HEK293 (cell line): ENCODE results near the gene FGA.
A peak's percentile ranks its signal among the peaks of the same experiment; 100 is the strongest.

ENCODE experiments used
- CTCF ChIA-PET: fragments of 350-600 bp; formaldehyde crosslinking; extraction: SDS; loops from one replicate; lab custom pipeline; 2021; ENCODE audit warnings: antibody characterized with exemption; lab: Yijun Ruan, JAX
- POLR2A ChIA-PET: fragments of 300-600 bp; formaldehyde crosslinking; extraction: SDS; loops from one replicate; lab custom pipeline; 2020; ENCODE audit warnings: antibody characterized with exemption, inconsistent platforms; lab: Yijun Ruan, JAX
- H3K27ac ChIP-seq: fragments of 200-500 bp; sonication (Bioruptor generic); 2 replicates; pipeline ENCODE4 v1.5.1; 2014; ENCODE audit warnings: low read depth, low read length, control low read depth, inconsistent platforms; ENCODE audit errors: extremely low read depth
- H3K36me3 ChIP-seq, 2 experiments: fragments of 200-500 bp in 1 of 2; sonication (Bioruptor generic) in 1 of 2; 1 replicate in 1 of 2; 2 replicates in 1 of 2; pipeline ENCODE4 v1.5.1; 2014 to 2017; ENCODE audit warnings: inconsistent platforms in 2 of 2, low read length in 2 of 2; ENCODE audit not compliant: control insufficient read depth in 2 of 2, insufficient read depth in 1 of 2
- H3K4me1 ChIP-seq: fragments of 200-500 bp; sonication (Bioruptor generic); 2 replicates; pipeline ENCODE4 v1.5.1; 2014; ENCODE audit warnings: mild to moderate bottlenecking, low read length, inconsistent platforms; ENCODE audit not compliant: control insufficient read depth, insufficient read depth
- H3K4me3 ChIP-seq: 2 replicates; pipeline ENCODE4 v1.5.1; 2011; ENCODE audit warnings: low read depth, mild to moderate bottlenecking, control low read depth, low read length, moderate library complexity
- H3K9me3 ChIP-seq: fragments of 200-500 bp; sonication (Bioruptor generic); 2 replicates; pipeline ENCODE4 v1.5.1; 2014; ENCODE audit warnings: low read depth, low read length, inconsistent platforms; ENCODE audit not compliant: control insufficient read depth, insufficient read depth
- BCL11A ChIP-seq: fragments of 450-650 bp; formaldehyde crosslinking; IDR thresholded peaks from 2 replicates; pipeline ENCODE4 v1.5.1; 2016; ENCODE audit warnings: low read depth, missing biosample characterization, missing genetic modification characterization
- GFI1B ChIP-seq: fragments of 450-650 bp; formaldehyde crosslinking; IDR thresholded peaks from 2 replicates; pipeline ENCODE4 v1.5.1; 2016; ENCODE audit warnings: missing biosample characterization, missing genetic modification characterization
- HOXC10 ChIP-seq: sonication (generic); formaldehyde crosslinking; IDR thresholded peaks from 2 replicates; pipeline ENCODE4 v1.8.1; 2023; ENCODE audit warnings: mild to moderate bottlenecking, missing genetic modification reagents
- SP2 ChIP-seq: fragments of 450-650 bp; formaldehyde crosslinking; IDR thresholded peaks from 2 replicates; pipeline ENCODE4 v1.5.1; 2016; ENCODE audit warnings: missing biosample characterization, missing genetic modification characterization
- WT1 ChIP-seq: fragments of 450-650 bp; formaldehyde crosslinking; IDR thresholded peaks from 2 replicates; pipeline ENCODE4 v1.5.1; 2016; ENCODE audit warnings: missing biosample characterization, missing genetic modification characterization
- ZFP3 ChIP-seq: fragments of 450-650 bp; formaldehyde crosslinking; IDR thresholded peaks from 2 replicates; pipeline ENCODE4 v1.5.1; 2016; ENCODE audit warnings: low read depth, missing biosample characterization, missing genetic modification characterization
- ZNF121 ChIP-seq: fragments of 450-650 bp; formaldehyde crosslinking; IDR thresholded peaks from 2 replicates; pipeline ENCODE4 v1.5.1; 2016; ENCODE audit warnings: missing biosample characterization, missing genetic modification characterization
- ZNF394 ChIP-seq: fragments of 450-650 bp; formaldehyde crosslinking; IDR thresholded peaks from 2 replicates; pipeline ENCODE4 v1.5.1; 2016; ENCODE audit warnings: missing biosample characterization, missing genetic modification characterization, mild to moderate bottlenecking, moderate library complexity, borderline replicate concordance
- ZNF416 ChIP-seq: fragments of 450-650 bp; formaldehyde crosslinking; IDR thresholded peaks from 2 replicates; pipeline ENCODE4 v1.5.1; 2016; ENCODE audit warnings: missing biosample characterization, missing genetic modification characterization
- ZNF621 ChIP-seq: fragments of 450-650 bp; formaldehyde crosslinking; IDR thresholded peaks from 2 replicates; pipeline ENCODE4 v1.5.1; 2017; ENCODE audit warnings: missing biosample characterization, missing genetic modification characterization
- ZNF654 ChIP-seq: fragments of 450-650 bp; formaldehyde crosslinking; IDR thresholded peaks from 2 replicates; pipeline ENCODE4 v1.5.1; 2016; ENCODE audit warnings: low read depth, missing biosample characterization, missing genetic modification characterization
- ZNF664 ChIP-seq: fragments of 450-650 bp; formaldehyde crosslinking; IDR thresholded peaks from 2 replicates; pipeline ENCODE4 v1.5.1; 2016; ENCODE audit warnings: missing biosample characterization, missing genetic modification characterization
- ZNF707 ChIP-seq: fragments of 450-650 bp; formaldehyde crosslinking; IDR thresholded peaks from 2 replicates; pipeline ENCODE4 v1.5.1; 2016; ENCODE audit warnings: missing biosample characterization, missing genetic modification characterization
- TF ChIP-seq, protein P1 (sequence below): fragments of 450-650 bp; formaldehyde crosslinking; IDR thresholded peaks from 2 replicates; pipeline ENCODE4 v1.5.1; 2016; ENCODE audit warnings: missing biosample characterization, missing genetic modification characterization
- TF ChIP-seq, protein P2 (sequence below): fragments of 450-650 bp; formaldehyde crosslinking; IDR thresholded peaks from 2 replicates; pipeline ENCODE4 v1.5.1; 2017; ENCODE audit warnings: missing biosample characterization, mild to moderate bottlenecking, missing genetic modification characterization, moderate library complexity
- TF ChIP-seq, protein P3 (sequence below): IDR thresholded peaks from 2 replicates; pipeline ENCODE4 v1.6.1; 2011; ENCODE audit warnings: mild to moderate bottlenecking, low read depth, low read length, borderline replicate concordance
- TF ChIP-seq, protein P4 (sequence below): fragments of 450-650 bp; formaldehyde crosslinking; IDR thresholded peaks from 2 replicates; pipeline ENCODE4 v1.5.1; 2016; ENCODE audit warnings: missing biosample characterization, missing genetic modification characterization, low read depth
- TF ChIP-seq, protein P5 (sequence below): fragments of 450-650 bp; formaldehyde crosslinking; IDR thresholded peaks from 2 replicates; pipeline ENCODE4 v1.5.1; 2016; ENCODE audit warnings: missing biosample characterization, missing genetic modification characterization, borderline replicate concordance

The FGA gene

DNA sequence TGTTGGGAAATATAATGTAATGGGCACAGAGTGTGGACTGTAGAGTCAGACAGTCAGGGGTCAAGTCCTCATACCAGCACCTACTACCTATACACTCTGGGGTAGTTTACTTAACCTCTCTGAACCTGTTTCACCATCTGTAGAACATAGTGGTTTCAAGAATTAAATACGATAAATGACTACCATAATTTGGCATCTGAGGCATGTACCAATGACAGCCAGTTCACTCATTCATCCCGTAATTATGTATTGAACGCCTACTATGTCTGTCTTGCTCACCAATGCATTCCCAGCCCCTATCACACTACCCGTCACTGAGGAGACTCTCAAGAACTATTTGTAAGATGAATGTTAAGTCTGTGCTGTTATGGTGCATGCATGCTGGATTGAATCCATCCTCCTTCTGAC, 29.7 kb downstream of the FGA start (continued):
- TF ChIP-seq, protein P1, sequence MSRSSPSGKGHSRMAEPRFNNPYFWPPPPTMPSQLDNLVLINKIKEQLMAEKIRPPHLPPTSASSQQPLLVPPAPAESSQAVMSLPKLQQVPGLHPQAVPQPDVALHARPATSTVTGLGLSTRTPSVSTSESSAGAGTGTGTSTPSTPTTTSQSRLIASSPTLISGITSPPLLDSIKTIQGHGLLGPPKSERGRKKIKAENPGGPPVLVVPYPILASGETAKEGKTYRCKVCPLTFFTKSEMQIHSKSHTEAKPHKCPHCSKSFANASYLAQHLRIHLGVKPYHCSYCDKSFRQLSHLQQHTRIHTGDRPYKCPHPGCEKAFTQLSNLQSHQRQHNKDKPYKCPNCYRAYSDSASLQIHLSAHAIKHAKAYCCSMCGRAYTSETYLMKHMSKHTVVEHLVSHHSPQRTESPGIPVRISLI, result no peak
- TF ChIP-seq, protein P2, sequence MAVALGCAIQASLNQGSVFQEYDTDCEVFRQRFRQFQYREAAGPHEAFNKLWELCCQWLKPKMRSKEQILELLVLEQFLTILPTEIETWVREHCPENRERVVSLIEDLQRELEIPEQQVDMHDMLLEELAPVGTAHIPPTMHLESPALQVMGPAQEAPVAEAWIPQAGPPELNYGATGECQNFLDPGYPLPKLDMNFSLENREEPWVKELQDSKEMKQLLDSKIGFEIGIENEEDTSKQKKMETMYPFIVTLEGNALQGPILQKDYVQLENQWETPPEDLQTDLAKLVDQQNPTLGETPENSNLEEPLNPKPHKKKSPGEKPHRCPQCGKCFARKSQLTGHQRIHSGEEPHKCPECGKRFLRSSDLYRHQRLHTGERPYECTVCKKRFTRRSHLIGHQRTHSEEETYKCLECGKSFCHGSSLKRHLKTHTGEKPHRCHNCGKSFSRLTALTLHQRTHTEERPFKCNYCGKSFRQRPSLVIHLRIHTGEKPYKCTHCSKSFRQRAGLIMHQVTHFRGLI, result no peak
- TF ChIP-seq ZNF707, result no peak
- no peak for TF ChIP-seq ZNF394 (tag by site-specific recombination)

DNA sequence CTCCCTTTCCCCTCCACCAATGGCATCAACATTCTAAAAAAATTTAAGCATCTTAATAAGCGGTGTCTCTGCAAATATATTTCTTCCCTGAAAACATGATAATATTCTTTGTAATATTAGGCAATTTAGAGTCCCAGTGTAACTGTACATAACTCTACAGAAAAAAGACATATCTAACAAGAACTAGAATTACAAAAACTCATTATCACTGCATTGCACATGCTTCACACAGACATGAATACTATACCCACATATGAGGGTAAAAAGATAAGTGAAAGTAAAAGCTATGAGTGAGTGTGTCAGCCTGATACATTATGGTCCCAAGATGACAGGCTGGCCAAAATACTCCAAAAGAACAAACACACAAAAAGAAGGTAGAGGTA, 30.1 kb downstream of the FGA start:
- CTCF ChIA-PET, result interaction anchor here (2.4 to 15.4 kb wide), 2 partner anchors 35 to 56 kb away, joined by 7 to 429 read pairs; partner anchors contain the start of gene FGG
- no peaks in the 10 kb centered on the region for H3K4me1 ChIP-seq
- H3K36me3 ChIP-seq, result no peaks in the 10 kb centered on the region
- no peaks in the 10 kb centered on the region for H3K9me3 ChIP-seq
- no peak overlapping the region for H3K27ac ChIP-seq
- no peak overlapping the region for H3K4me3 ChIP-seq
- POLR2A ChIA-PET, result no interaction called here
- TF ChIP-seq ZNF416 (no peak), BCL11A (no peak), ZNF621 (no peak), WT1 (no peak)
- TF ChIP-seq, protein P3, sequence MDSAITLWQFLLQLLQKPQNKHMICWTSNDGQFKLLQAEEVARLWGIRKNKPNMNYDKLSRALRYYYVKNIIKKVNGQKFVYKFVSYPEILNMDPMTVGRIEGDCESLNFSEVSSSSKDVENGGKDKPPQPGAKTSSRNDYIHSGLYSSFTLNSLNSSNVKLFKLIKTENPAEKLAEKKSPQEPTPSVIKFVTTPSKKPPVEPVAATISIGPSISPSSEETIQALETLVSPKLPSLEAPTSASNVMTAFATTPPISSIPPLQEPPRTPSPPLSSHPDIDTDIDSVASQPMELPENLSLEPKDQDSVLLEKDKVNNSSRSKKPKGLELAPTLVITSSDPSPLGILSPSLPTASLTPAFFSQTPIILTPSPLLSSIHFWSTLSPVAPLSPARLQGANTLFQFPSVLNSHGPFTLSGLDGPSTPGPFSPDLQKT, result no peak

DNA sequence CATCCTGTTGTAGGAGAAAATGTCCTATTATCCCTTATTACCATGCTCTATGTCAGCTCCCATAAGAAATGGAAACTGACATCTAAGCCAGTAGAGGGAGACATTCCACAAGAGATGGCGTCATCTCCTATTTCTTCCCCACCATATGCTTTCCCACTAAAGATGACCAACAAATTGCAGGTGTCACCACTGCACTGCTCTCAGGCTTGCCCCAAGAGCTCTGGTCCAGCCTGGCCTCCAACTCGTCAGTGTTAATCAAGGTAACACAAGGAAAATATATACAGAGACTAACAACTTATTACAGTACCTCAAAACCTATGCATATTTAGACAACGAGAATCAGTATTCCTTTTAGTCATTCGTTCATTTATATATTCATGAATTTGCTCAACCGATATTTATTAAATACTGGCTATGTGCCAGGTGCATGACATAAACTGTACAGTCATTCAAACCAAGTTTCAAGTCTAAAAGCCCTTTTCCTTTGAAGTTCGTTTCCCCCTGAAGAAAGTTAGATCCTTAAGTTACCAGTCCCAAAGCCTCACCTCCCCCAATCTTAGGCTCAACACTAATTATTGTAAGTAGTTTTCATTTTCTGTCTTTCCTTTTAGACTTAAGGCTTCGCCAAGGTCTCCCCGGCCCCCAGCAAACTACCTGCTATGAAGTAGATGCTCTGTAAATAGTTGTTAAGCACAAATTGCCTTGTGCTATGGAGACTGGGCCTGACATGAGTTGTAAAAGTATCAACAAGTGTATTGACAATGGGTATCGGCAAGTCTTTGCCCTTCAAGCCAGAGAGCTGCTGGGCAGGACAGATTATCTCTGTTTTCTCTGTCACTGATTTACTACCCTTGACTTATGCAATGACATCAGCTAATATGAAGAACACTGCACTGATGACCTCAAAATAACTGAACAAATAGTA, 30.8 kb downstream of the FGA start:
- ChIA-PET CTCF (interaction anchor here (0.6 to 15.4 kb wide), 15 partner anchors 9 to 927 kb away, joined by 3 to 429 read pairs (median 4); partner anchors contain the start of genes FGG and PLRG1), POLR2A (interaction anchor here (0.7 to 1.1 kb wide), 2 partner anchors 10 to 59 kb away, joined by 3 to 4 read pairs; partner anchors contain the start of gene PLRG1)
- no peaks in the 10 kb centered on the region for H3K36me3 ChIP-seq
- H3K4me3 ChIP-seq, result no peak overlapping the region
- H3K4me1 ChIP-seq, result no peaks in the 10 kb centered on the region
- H3K27ac ChIP-seq, result no peak overlapping the region
- no peaks in the 10 kb centered on the region for H3K9me3 ChIP-seq
- TF ChIP-seq ZNF654 (tag by site-specific recombination) (peak; percentile 79), HOXC10 (CRISPR knock-in tag) (no peak)

DNA sequence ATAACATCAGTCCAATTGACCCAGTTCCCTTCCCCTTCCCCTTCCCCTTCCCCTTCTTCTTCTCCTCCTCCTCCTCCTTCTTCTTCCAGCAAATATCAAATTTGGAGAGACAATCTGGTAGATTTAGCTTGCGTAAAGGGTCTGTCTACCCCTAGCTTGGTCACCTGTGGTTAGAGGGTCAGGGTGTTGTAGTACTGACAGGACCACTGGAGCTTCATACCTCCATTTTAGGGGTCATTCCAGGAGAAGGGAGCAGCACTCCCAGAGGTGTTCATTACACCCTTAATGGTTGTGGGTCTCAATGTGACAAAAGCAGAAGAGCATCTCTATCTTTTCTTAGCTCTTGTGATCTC, 31.4 kb downstream of the FGA start:
- ChIA-PET CTCF (interaction anchor here (0.6 to 15.4 kb wide), 16 partner anchors 9 to 926 kb away, joined by 3 to 429 read pairs (median 4); partner anchors contain the start of genes FGG and PLRG1), POLR2A (interaction anchor here (0.7 to 1.1 kb wide), 2 partner anchors 9 to 60 kb away, joined by 3 to 4 read pairs; partner anchors contain the start of gene PLRG1)
- Histone ChIP-seq H3K9me3 (no peaks in the 10 kb centered on the region), H3K27ac (no peak overlapping the region), H3K36me3 (no peaks in the 10 kb centered on the region), H3K4me3 (no peak overlapping the region), H3K4me1 (no peaks in the 10 kb centered on the region)
- TF ChIP-seq, protein P4, sequence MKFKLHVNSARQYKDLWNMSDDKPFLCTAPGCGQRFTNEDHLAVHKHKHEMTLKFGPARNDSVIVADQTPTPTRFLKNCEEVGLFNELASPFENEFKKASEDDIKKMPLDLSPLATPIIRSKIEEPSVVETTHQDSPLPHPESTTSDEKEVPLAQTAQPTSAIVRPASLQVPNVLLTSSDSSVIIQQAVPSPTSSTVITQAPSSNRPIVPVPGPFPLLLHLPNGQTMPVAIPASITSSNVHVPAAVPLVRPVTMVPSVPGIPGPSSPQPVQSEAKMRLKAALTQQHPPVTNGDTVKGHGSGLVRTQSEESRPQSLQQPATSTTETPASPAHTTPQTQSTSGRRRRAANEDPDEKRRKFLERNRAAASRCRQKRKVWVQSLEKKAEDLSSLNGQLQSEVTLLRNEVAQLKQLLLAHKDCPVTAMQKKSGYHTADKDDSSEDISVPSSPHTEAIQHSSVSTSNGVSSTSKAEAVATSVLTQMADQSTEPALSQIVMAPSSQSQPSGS (tag by site-specific recombination), result no peak
- TF ChIP-seq ZNF121 (tag by site-specific recombination) (no peak), SP2 (tag by site-specific recombination) (no peak), ZNF664 (no peak), ZFP3 (no peak), GFI1B (tag by site-specific recombination) (no peak)
- TF ChIP-seq, protein P2, result no peak
- TF ChIP-seq, protein P5, sequence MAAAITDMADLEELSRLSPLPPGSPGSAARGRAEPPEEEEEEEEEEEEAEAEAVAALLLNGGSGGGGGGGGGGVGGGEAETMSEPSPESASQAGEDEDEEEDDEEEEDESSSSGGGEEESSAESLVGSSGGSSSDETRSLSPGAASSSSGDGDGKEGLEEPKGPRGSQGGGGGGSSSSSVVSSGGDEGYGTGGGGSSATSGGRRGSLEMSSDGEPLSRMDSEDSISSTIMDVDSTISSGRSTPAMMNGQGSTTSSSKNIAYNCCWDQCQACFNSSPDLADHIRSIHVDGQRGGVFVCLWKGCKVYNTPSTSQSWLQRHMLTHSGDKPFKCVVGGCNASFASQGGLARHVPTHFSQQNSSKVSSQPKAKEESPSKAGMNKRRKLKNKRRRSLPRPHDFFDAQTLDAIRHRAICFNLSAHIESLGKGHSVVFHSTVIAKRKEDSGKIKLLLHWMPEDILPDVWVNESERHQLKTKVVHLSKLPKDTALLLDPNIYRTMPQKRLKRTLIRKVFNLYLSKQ, result no peak
